B cell (primary cell): ENCODE results near the gene CTSD. TPM values are rescaled to one million over a fixed set of nuclear protein-coding genes. Genes with fewer than 3 reads are reported as not detected.

Source experiments
- ATAC-seq: fragments of 200-7000 bp; cut with Tn5 transposase; one replicate; pipeline ENCODE4 v1.10.0; 2021; ENCODE audit warnings: low read depth, mild to moderate bottlenecking, moderate number of reproducible peaks, moderate library complexity
- CTCF ChIA-PET: fragments of 350-600 bp; sonication (Branson Sonifier 250); formaldehyde crosslinking; loops from one replicate; lab custom pipeline; 2021; ENCODE audit warnings: antibody characterized with exemption, inconsistent platforms; lab: Charles Lee
- POLR2A ChIA-PET: fragments of 350-600 bp; sonication (Branson Sonifier 250); formaldehyde crosslinking; loops from one replicate; lab custom pipeline; 2021; ENCODE audit warnings: antibody characterized with exemption; lab: Charles Lee
- DNase-seq: peaks from one replicate; pipeline ENCODE4 v3.0.0; 2013
- H2AFZ ChIP-seq: 2 replicates; pipeline ENCODE4 v1.6.1; 2012; ENCODE audit warnings: mild to moderate bottlenecking, low read depth, low read length; ENCODE audit not compliant: insufficient read depth, poor library complexity, severe bottlenecking
- H3K27ac ChIP-seq, 2 donors: 1 replicate in 1 of 2; 2 replicates in 1 of 2; pipeline ENCODE4 v1.5.1; 2012 to 2013; ENCODE audit warnings: low read length in 2 of 2, mild to moderate bottlenecking in 2 of 2, moderate library complexity in 1 of 2
- H3K27me3 ChIP-seq, 4 experiments: fragments of 200-600 bp in 1 of 4; sonication (generic) in 1 of 4; replicated peaks in 1 of 4; 1 replicate in 2 of 4; 2 replicates in 2 of 4; pipeline versions ENCODE4 v1.6.1 to v1.7.0; 2013 to 2016; ENCODE audit warnings: low read length in 3 of 4, mild to moderate bottlenecking in 2 of 4, mixed read lengths in 1 of 4, moderate library complexity in 1 of 4; ENCODE audit not compliant: insufficient read depth in 4 of 4, control insufficient read depth in 3 of 4; ENCODE audit errors: control extremely low read depth in 1 of 4
- H3K36me3 ChIP-seq, 2 experiments: replicated peaks in 1 of 2; 1 replicate in 1 of 2; 2 replicates in 1 of 2; pipeline versions ENCODE4 v1.6.1 to v1.7.1; 2013; ENCODE audit warnings: low read length in 1 of 2; ENCODE audit not compliant: insufficient read depth in 2 of 2, control insufficient read depth in 1 of 2; ENCODE audit errors: control extremely low read depth in 1 of 2, extremely low read depth in 1 of 2
- H3K4me1 ChIP-seq, 2 donors: fragments of 200-600 bp in 1 of 2; sonication (generic) in 1 of 2; 1 replicate in 1 of 2; 2 replicates in 1 of 2; pipeline versions ENCODE4 v1.5.1 to v1.6.1; 2013 to 2017; ENCODE audit warnings: low read length in 2 of 2; ENCODE audit not compliant: control insufficient read depth in 2 of 2, insufficient read depth in 2 of 2
- H3K4me2 ChIP-seq: replicated peaks from 2 replicates; pipeline ENCODE3; 2012; ENCODE audit warnings: mild to moderate bottlenecking, low read depth, low read length; ENCODE audit not compliant: poor library complexity, severe bottlenecking
- H3K4me3 ChIP-seq, 5 experiments: fragments of 200-600 bp in 1 of 5; sonication (generic) in 1 of 5; 1 replicate in 3 of 5; 2 replicates in 2 of 5; pipeline versions ENCODE4 v1.5.1 to v1.7.0; 2011 to 2016; ENCODE audit warnings: low read length in 4 of 5, mild to moderate bottlenecking in 4 of 5, low read depth in 2 of 5, control low read depth in 1 of 5, moderate library complexity in 1 of 5; ENCODE audit not compliant: insufficient read depth in 1 of 5; ENCODE audit errors: control extremely low read depth in 1 of 5, extremely low read depth in 1 of 5
- H3K79me2 ChIP-seq: fragments of 200-600 bp; sonication (generic); one replicate; pipeline ENCODE4 v1.6.0; 2016; ENCODE audit warnings: low read length; ENCODE audit not compliant: control insufficient read depth, insufficient read depth
- H3K9ac ChIP-seq: fragments of 200-600 bp; sonication (generic); 2 replicates; pipeline ENCODE4 v1.6.1; 2017; ENCODE audit warnings: mild to moderate bottlenecking, low read length, moderate library complexity
- H3K9me3 ChIP-seq, 3 donors: one replicate each; pipeline versions ENCODE4 v1.6.1 to v1.7.1; 2013; ENCODE audit warnings: low read length in 2 of 3; ENCODE audit not compliant: control insufficient read depth in 2 of 3, insufficient read depth in 1 of 3; ENCODE audit errors: control extremely low read depth in 1 of 3
- H4K20me1 ChIP-seq: 2 replicates; pipeline ENCODE4 v1.6.0; 2012; ENCODE audit warnings: mild to moderate bottlenecking, low read length; ENCODE audit not compliant: insufficient read depth, control insufficient read depth, poor library complexity, severe bottlenecking
- H3K27ac Mint-ChIP-seq: one replicate; pipeline ENCODE4 v1.8.0; 2021; ENCODE audit warnings: mixed read lengths
- H3K27me3 Mint-ChIP-seq: one replicate; pipeline ENCODE4 v1.8.0; 2021; ENCODE audit warnings: mixed read lengths
- H3K4me1 Mint-ChIP-seq: one replicate; pipeline ENCODE4 v1.8.0; 2021; ENCODE audit warnings: mixed read lengths
- H3K4me3 Mint-ChIP-seq: one replicate; pipeline ENCODE4 v1.8.0; 2021; ENCODE audit warnings: mixed read lengths
- H3K9me3 Mint-ChIP-seq: one replicate; pipeline ENCODE4 v1.8.0; 2022; ENCODE audit warnings: mixed read lengths; ENCODE audit not compliant: insufficient read depth
- CTCF ChIP-seq: fragments of 200-600 bp; IDR thresholded peaks from one replicate; pipeline ENCODE4 v1.8.0; 2022; ENCODE audit warnings: antibody characterized with exemption, mild to moderate bottlenecking
- EZH2 ChIP-seq: IDR thresholded peaks from 2 replicates; pipeline ENCODE4 v1.6.1; 2012; ENCODE audit warnings: borderline replicate concordance, low read depth, mild to moderate bottlenecking, moderate library complexity, low read length; ENCODE audit not compliant: insufficient read depth, poor library complexity, severe bottlenecking
- WGBS: methylation state at CpG from one replicate; pipeline ENCODE4 v1.1.5; 2013; ENCODE audit warnings: missing lambda C conversion rate; ENCODE audit not compliant: insufficient coverage; 5-methylcytosine and 5-hydroxymethylcytosine counted together
- intact Hi-C: fragments of 100-400 bp; cut with micrococcal nuclease; formaldehyde crosslinking; loops from one replicate; pipeline ENCODE4 v1.10.0; 2022
- polyA plus RNA-seq: library from polyadenylated mRNA; depleted of rRNA; stranded (reverse); fragments of >200 nt; gene quantifications from 2 replicates; pipeline ENCODE4 v1.2.3, GENCODE V29; 2012
- total RNA-seq, 2 donors: library from RNA; stranded (reverse); fragments of 120-200 nt in 1 of 2; gene quantifications; 1 replicate in 1 of 2; 2 replicates in 1 of 2; pipeline versions ENCODE4 v1.2.3 to v1.2.4, GENCODE V29; 2013 to 2022

Gene CTSD
- total and polyA plus RNA-seq, 2 donors (not counting 1 experiment from before 2014, with no cell fraction given) = 42.2 to 83.5 TPM

DNA sequence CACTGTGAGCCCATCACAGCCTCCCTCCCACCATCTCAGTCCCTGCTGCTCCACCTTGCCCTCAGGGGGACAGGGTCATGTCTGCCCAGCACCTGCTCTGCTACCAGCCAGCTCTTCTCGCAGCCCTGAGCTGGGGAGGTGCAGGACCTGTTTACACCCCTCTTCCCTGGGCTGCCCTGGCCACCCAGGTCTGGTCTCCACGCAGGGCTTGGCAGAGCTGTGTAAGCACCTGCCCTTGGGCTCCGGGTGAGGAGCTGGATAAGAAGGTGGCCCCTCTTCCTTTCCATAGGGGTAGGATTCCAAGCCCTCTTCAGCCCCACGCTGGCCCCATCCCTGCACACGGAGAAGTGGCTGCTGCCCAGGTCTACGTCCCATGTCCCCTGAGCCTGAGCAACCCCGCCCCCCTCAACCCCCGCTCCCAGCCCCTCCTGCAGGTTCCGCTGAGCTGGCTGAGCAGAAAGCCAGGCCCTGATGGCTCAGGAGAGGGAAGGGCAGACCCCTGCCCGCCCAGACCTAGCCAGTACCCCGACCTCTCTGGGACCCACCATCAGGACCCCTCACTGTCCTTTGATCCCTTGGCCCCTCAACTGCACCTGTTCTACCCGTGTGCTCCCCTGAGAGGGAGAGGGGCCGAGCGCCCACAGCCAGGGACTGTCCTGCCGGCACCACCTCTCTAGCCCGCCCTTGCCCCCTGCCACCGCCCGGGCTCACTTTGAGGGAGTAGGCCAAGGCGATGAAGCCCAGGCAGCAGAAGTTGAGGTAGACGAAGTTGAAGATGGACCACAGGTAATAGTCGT lies 16.6 kb downstream of the CTSD start:
- no peak overlapping the region for H2AFZ ChIP-seq
- Mint-ChIP-seq H3K27me3 (peaks cover 12% of the 10 kb centered on the region), H3K9me3 (peaks cover 8% of the 10 kb centered on the region), H3K4me1 (peaks cover 9% of the 10 kb centered on the region), H3K27ac (no peak overlapping the region), H3K4me3 (no peak overlapping the region)
- H3K79me2 ChIP-seq = no peaks in the 10 kb centered on the region
- TF ChIP-seq EZH2 (no peak), CTCF (no peak)
- H3K9me3 ChIP-seq = peaks cover 0 to 15% (median 0%) of the 10 kb centered on the region in 3 donors
- WGBS = 97% methylated on average over 18 of the region's 21 CpGs
- H3K4me2 ChIP-seq = no peak overlapping the region
- H3K27ac ChIP-seq = no peak overlapping the region
- H3K4me3 ChIP-seq = no peak overlapping the region
- DNase-seq (no peak), ATAC-seq (no peak)
- POLR2A ChIA-PET = no interaction called here
- H3K36me3 ChIP-seq = no peaks in the 10 kb centered on the region
- H4K20me1 ChIP-seq = no peaks in the 10 kb centered on the region
- intact Hi-C loops = no loop called here
- peaks cover 0 to 17% (median 2%) of the 10 kb centered on the region in 4 experiments for H3K27me3 ChIP-seq
- no peak overlapping the region for H3K9ac ChIP-seq
- peaks cover 0 to 6% of the 10 kb centered on the region in 2 donors for H3K4me1 ChIP-seq
- CTCF ChIA-PET = interaction anchor here (0.6 kb wide), 1 partner anchor 35 kb away, joined by 3 read pairs; no protein-coding TSS in a partner anchor

DNA sequence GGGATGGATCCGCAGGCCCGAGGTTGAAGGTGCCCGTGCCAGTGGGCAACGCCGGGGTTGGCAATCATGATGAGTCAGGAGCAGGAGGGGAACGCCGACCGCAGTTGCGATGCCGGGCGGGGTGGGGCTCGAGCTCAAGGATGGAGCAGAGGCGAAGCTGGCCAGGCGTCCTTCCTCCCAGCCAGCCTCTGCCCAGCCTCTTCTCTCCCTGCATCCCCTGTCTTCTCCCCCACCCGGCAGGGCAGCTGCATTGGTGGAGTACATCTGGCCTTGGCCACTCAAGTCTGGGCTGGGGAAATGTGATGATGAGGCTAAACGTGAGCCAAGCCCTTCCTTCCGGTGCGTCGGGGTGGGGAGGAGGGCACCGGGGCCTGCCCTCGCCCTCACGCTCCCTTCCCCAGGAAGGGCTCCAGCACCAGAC lies 17.2 kb downstream of the CTSD start:
- POLR2A ChIA-PET = no interaction called here
- Histone ChIP-seq H3K9ac (no peak overlapping the region), H3K27ac (no peak overlapping the region), H3K9me3 (peaks cover 0 to 15% (median 0%) of the 10 kb centered on the region in 3 donors), H3K36me3 (no peaks in the 10 kb centered on the region), H4K20me1 (no peaks in the 10 kb centered on the region), H3K27me3 (peaks cover 0 to 17% (median 2%) of the 10 kb centered on the region in 4 experiments), H3K79me2 (no peaks in the 10 kb centered on the region), H2AFZ (no peak overlapping the region), H3K4me3 (no peak overlapping the region), H3K4me1 (peaks cover 0 to 6% of the 10 kb centered on the region in 2 donors), H3K4me2 (no peak overlapping the region)
- H3K4me3 Mint-ChIP-seq = no peak overlapping the region
- DNase-seq (no peak), ATAC-seq (no peak)
- CTCF ChIA-PET = no interaction called here
- H3K27ac Mint-ChIP-seq = no peak overlapping the region
- H3K9me3 Mint-ChIP-seq = peaks cover 8% of the 10 kb centered on the region
- 95% methylated on average over 18 of the region's 22 CpGs for WGBS
- peaks cover 12% of the 10 kb centered on the region for H3K27me3 Mint-ChIP-seq
- intact Hi-C loops = no loop called here
- TF ChIP-seq CTCF (no peak), EZH2 (no peak)
- peaks cover 7% of the 10 kb centered on the region for H3K4me1 Mint-ChIP-seq
